GM12878 (cell line): ENCODE results near the gene DOK7. TPM values are rescaled to one million over a fixed set of nuclear protein-coding genes. Genes with fewer than 3 reads are reported as not detected.

ENCODE experiments used
- ATAC-seq: fragments of 200-7000 bp; cut with Tn5 transposase; 3 replicates; pipeline ENCODE4 v1.9.1; 2020; ENCODE audit warnings: mild to moderate bottlenecking, moderate library complexity
- BruUV-seq: library from RNA; stranded (reverse); fragments of 400-500 nt; replicated peaks from 2 replicates; lab custom pipeline; 2021; lab: Mats Ljungman, UMichigan
- CTCF ChIA-PET: fragments of 300-600 bp; sonication (Branson Sonifier 250); formaldehyde crosslinking; extraction: SDS; loops from one replicate; lab custom pipeline; 2021; ENCODE audit warnings: inconsistent platforms; lab: Yijun Ruan, JAX
- POLR2A ChIA-PET: fragments of 350-600 bp; formaldehyde crosslinking; extraction: SDS; loops from one replicate; lab custom pipeline; 2021; ENCODE audit warnings: inconsistent platforms; lab: Charles Lee
- RAD21 ChIA-PET: fragments of 300-600 bp; sonication (Branson Sonifier 250); formaldehyde crosslinking; loops from one replicate; lab custom pipeline; 2023; ENCODE audit warnings: antibody characterized with exemption; ENCODE audit not compliant: unreplicated experiment; lab: Charles Lee
- SMC1A ChIA-PET: fragments of 300-600 bp; sonication (Branson Sonifier 250); formaldehyde crosslinking; loops from one replicate; lab custom pipeline; 2023; ENCODE audit not compliant: unreplicated experiment, uncharacterized antibody; lab: Charles Lee
- DNase-seq: peaks from one replicate; pipeline ENCODE4 v3.0.0-alpha.2; 2011; ENCODE audit warnings: low read depth, low spot score
- FAIRE-seq: peaks from 3 replicates; lab custom pipeline; 2011; peaks lifted over from hg19 to GRCh38; lab: Jason Lieb, UNC
- H2AFZ ChIP-seq: 2 replicates; pipeline ENCODE4 v1.6.0; 2011; ENCODE audit warnings: low read depth, low read length, control low read depth; ENCODE audit not compliant: control insufficient read depth
- H3K27ac ChIP-seq: 2 replicates; pipeline ENCODE4 v1.5.1; 2011; ENCODE audit warnings: control low read depth; ENCODE audit not compliant: control insufficient read depth, insufficient read depth
- H3K27me3 ChIP-seq, 2 experiments: replicated peaks in 1 of 2; 2 replicates each; pipeline versions ENCODE4 v1.6.0 to v1.6.1; 2011; ENCODE audit warnings: low read length in 1 of 2; ENCODE audit not compliant: control insufficient read depth in 2 of 2, insufficient read depth in 2 of 2
- H3K36me3 ChIP-seq, 2 experiments: 2 replicates each; pipeline ENCODE4 v1.5.1; 2011; ENCODE audit warnings: low read length in 1 of 2; ENCODE audit not compliant: control insufficient read depth in 2 of 2, insufficient read depth in 2 of 2
- H3K4me1 ChIP-seq: 2 replicates; pipeline ENCODE4 v1.6.1; 2011; ENCODE audit warnings: mild to moderate bottlenecking, low read length, moderate library complexity, mixed read lengths; ENCODE audit not compliant: control insufficient read depth, insufficient read depth
- H3K4me2 ChIP-seq: 2 replicates; pipeline ENCODE4 v1.6.0; 2011; ENCODE audit warnings: control low read depth; ENCODE audit not compliant: control insufficient read depth, insufficient read depth
- H3K4me3 ChIP-seq: fragments of 200-600 bp; sonication (generic); 2 replicates; pipeline ENCODE4 v1.5.1; 2016
- H3K79me2 ChIP-seq: 2 replicates; pipeline ENCODE4 v1.6.0; 2011; ENCODE audit warnings: low read length; ENCODE audit not compliant: control insufficient read depth, insufficient read depth
- H3K9ac ChIP-seq: 2 replicates; pipeline ENCODE4 v1.8.0; 2011; ENCODE audit warnings: low read length, control low read depth, mixed read lengths; ENCODE audit not compliant: control insufficient read depth, insufficient read depth
- H3K9me3 ChIP-seq: replicated peaks from 3 replicates; pipeline ENCODE4 v1.5.1; 2011; ENCODE audit warnings: mild to moderate bottlenecking, low read length; ENCODE audit not compliant: control insufficient read depth, insufficient read depth
- H4K20me1 ChIP-seq: 2 replicates; pipeline ENCODE4 v1.6.0; 2011; ENCODE audit not compliant: control insufficient read depth, insufficient read depth
- BCL3 ChIP-seq: IDR thresholded peaks from 2 replicates; pipeline ENCODE4 v1.6.1; 2011; ENCODE audit warnings: borderline replicate concordance, low read depth, mild to moderate bottlenecking, moderate library complexity, low read length; ENCODE audit not compliant: insufficient read depth, poor library complexity, severe bottlenecking
- GABPA ChIP-seq: IDR thresholded peaks from 2 replicates; pipeline ENCODE4 v1.6.1; 2014; ENCODE audit warnings: antibody characterized with exemption, low read depth, mild to moderate bottlenecking, inconsistent platforms
- NFXL1 ChIP-seq: fragments of 450-650 bp; IDR thresholded peaks from 2 replicates; pipeline ENCODE4 v1.6.1; 2017; ENCODE audit warnings: antibody characterized with exemption, mild to moderate bottlenecking, borderline replicate concordance
- NR2F1 ChIP-seq: fragments of 450-650 bp; conservative IDR thresholded peaks from 2 replicates; pipeline ENCODE4 v1.6.1; 2017; ENCODE audit warnings: mild to moderate bottlenecking
- PRDM15 ChIP-seq: fragments of 450-650 bp; formaldehyde crosslinking; IDR thresholded peaks from 2 replicates; pipeline ENCODE4 v1.4.0; 2020; ENCODE audit warnings: mild to moderate bottlenecking, moderate library complexity
- RCOR1 ChIP-seq: conservative IDR thresholded peaks from 2 replicates; pipeline ENCODE4 v1.6.1; 2012; ENCODE audit warnings: low read depth, low read length, improper control_type of control experiment
- SUPT20H ChIP-seq: IDR thresholded peaks from 2 replicates; pipeline ENCODE4 v1.6.1; 2011; ENCODE audit warnings: low read depth, mild to moderate bottlenecking, low read length, moderate library complexity, borderline replicate concordance; ENCODE audit not compliant: control insufficient read depth
- TAF1 ChIP-seq: IDR thresholded peaks from 2 replicates; pipeline ENCODE4 v1.6.1; 2011; ENCODE audit warnings: mild to moderate bottlenecking, low read depth, low read length, borderline replicate concordance
- whole genome bisulfite sequencing: methylation state at CpG from one replicate; pipeline ENCODE4 v1.1.6; 2016; ENCODE audit warnings: low lambda C conversion rate; ENCODE audit not compliant: insufficient replicate concordance, insufficient coverage; ENCODE audit errors: missing lambda C conversion rate; 5-methylcytosine and 5-hydroxymethylcytosine counted together
- in situ Hi-C: fragments of 300-500 bp; cut with MboI; formaldehyde crosslinking; loops from 9 replicates; pipeline ENCODE4 v1.14.3; 2018; ENCODE audit warnings: mixed read lengths
- intact Hi-C: fragments of 100-400 bp; cut with micrococcal nuclease; formaldehyde crosslinking; loops from one replicate; pipeline ENCODE4 v1.14.2; 2022; ENCODE audit not compliant: unreplicated experiment
- polyA plus RNA-seq, 11 experiments: library from polyadenylated mRNA; depleted of rRNA in 4 of 11; unstranded in 6 of 11; stranded (reverse) in 5 of 11; fragments of >200 nt; fragmentation: Nextera tagmentation in 4 of 11; fragmentation: Illumina TruSeq in 1 of 11; extraction: Ambion mirVana in 4 of 11; extraction: Trizol in 1 of 11; gene quantifications; 1 replicate in 1 of 11; 2 replicates in 10 of 11; pipeline versions ENCODE4 v1.2.1 to v1.2.3, GENCODE V29; 2011 to 2016; ENCODE audit warnings: inconsistent platforms in 2 of 11, missing spikeins in 2 of 11, low read depth in 1 of 11
- total RNA-seq, 4 experiments: library from RNA; depleted of rRNA in 3 of 4; stranded (reverse); fragments of >200 nt in 3 of 4; fragmentation: Illumina TruSeq in 1 of 4; extraction: Trizol in 1 of 4; gene quantifications; 2 replicates each; pipeline versions ENCODE4 v1.2.1 to v1.2.3, GENCODE V29; 2013 to 2021
- TF ChIP-seq, protein P1 (sequence below), 3 experiments: IDR thresholded peaks in 2 of 3; conservative IDR thresholded peaks in 1 of 3; 2 replicates each; pipeline ENCODE4 v1.5.1; 2011; ENCODE audit warnings: low read depth in 3 of 3, low read length in 3 of 3, mild to moderate bottlenecking in 3 of 3, control low read depth in 2 of 3, moderate library complexity in 2 of 3, inconsistent platforms in 1 of 3, mixed read lengths in 1 of 3; ENCODE audit not compliant: control insufficient read depth in 2 of 3, insufficient read depth in 1 of 3; ENCODE audit errors: extremely low read depth in 1 of 3

The DOK7 gene
- total and polyA plus RNA-seq, 10 of the 15 experiments (the other 5 are each of a cell fraction or from before 2014, with no cell fraction given) = 0.04 to 0.46 (median 0.18) TPM; not detected in 4

DNA sequence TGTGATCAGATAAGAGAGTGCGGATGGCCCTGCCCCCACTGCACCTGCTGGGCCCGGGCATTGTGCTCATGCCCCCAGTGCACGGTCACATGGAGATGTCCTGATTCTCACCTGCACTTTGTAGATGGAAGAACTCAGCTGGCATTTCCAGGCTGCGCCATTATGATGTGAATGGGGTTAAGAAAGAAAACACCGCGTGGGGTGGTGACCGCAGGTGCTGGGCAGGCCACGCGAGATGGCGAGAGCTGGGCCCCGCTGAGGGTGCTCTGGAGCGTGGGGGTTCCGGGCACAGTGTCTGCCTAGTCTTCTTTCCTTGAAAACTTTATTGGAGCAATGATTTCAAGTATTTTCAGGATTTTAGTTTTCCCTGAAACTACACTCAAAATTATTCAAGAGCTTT, 39.2 kb upstream of the DOK7 start:
- in situ Hi-C loops = no loop called here
- Histone ChIP-seq H3K27me3 (no peaks in the 10 kb centered on the region), H3K36me3 (no peaks in the 10 kb centered on the region), H3K4me2 (no peak overlapping the region), H2AFZ (no peak overlapping the region)
- CTCF ChIA-PET = no interaction called here
- no TSS peak for BruUV-seq
- no peak for TF ChIP-seq PRDM15 (CRISPR knock-in tag)
- no peak for TF ChIP-seq TAF1
- no peak for TF ChIP-seq NR2F1
- no peak for TF ChIP-seq GABPA
- no peak for TF ChIP-seq RCOR1
- TF ChIP-seq, protein P1, sequence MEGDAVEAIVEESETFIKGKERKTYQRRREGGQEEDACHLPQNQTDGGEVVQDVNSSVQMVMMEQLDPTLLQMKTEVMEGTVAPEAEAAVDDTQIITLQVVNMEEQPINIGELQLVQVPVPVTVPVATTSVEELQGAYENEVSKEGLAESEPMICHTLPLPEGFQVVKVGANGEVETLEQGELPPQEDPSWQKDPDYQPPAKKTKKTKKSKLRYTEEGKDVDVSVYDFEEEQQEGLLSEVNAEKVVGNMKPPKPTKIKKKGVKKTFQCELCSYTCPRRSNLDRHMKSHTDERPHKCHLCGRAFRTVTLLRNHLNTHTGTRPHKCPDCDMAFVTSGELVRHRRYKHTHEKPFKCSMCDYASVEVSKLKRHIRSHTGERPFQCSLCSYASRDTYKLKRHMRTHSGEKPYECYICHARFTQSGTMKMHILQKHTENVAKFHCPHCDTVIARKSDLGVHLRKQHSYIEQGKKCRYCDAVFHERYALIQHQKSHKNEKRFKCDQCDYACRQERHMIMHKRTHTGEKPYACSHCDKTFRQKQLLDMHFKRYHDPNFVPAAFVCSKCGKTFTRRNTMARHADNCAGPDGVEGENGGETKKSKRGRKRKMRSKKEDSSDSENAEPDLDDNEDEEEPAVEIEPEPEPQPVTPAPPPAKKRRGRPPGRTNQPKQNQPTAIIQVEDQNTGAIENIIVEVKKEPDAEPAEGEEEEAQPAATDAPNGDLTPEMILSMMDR (IDR thresholded peaks at IDR 0.05 in 2 of 3, conservative IDR thresholded peaks at IDR 0.05 in 1 of 3; ENCODE audit: control insufficient read depth in 2 of 3, extremely low read depth in 1 of 3, insufficient read depth in 1 of 3, low read depth in 3 of 3, low read length in 3 of 3) = no peak
- TF ChIP-seq SUPT20H = no peak
- no peak for TF ChIP-seq NFXL1
- TF ChIP-seq BCL3 = no peak
- TF ChIP-seq, all 136 proteins: peak for 0
- DNase-seq (no peak), FAIRE-seq (no peak), ATAC-seq (no peak)
- H3K27ac ChIP-seq = no peak overlapping the region
- H3K4me1 ChIP-seq = no peaks in the 10 kb centered on the region
- no peaks in the 10 kb centered on the region for H4K20me1 ChIP-seq
- WGBS = 60% methylated on average over 13 of the region's 13 CpGs
- H3K9ac ChIP-seq = no peak overlapping the region
- H3K4me3 ChIP-seq = no peak overlapping the region
- intact Hi-C loops = no loop called here
- no peaks in the 10 kb centered on the region for H3K79me2 ChIP-seq
- no peaks in the 10 kb centered on the region for H3K9me3 ChIP-seq
- ChIA-PET RAD21 (no interaction called here), SMC1A (no interaction called here), POLR2A (no interaction called here)
